Keratinocyte (primary cell): ENCODE measurements around the gene FILIP1. TPM values are rescaled to one million over a fixed set of nuclear protein-coding genes. Genes with fewer than 3 reads are reported as not detected.

Source experiments
- DNase-seq: peaks from one replicate; pipeline ENCODE4 v3.0.0-alpha.2; 2011; ENCODE audit warnings: low read depth, missing footprints, low spot score
- FAIRE-seq: peaks from 2 replicates; lab custom pipeline; 2011; peaks lifted over from hg19 to GRCh38; lab: Jason Lieb, UNC
- H2AFZ ChIP-seq: 2 replicates; pipeline ENCODE4 v1.6.0; 2012; ENCODE audit warnings: low read length, control low read depth, inconsistent platforms; ENCODE audit not compliant: control insufficient read depth
- H3K27ac ChIP-seq: 2 replicates; pipeline ENCODE4 v1.5.1; 2011; ENCODE audit warnings: low read length; ENCODE audit not compliant: control insufficient read depth, insufficient read depth
- H3K27me3 ChIP-seq: 3 replicates; pipeline ENCODE4 v1.6.0; 2011; ENCODE audit warnings: low read length; ENCODE audit not compliant: control insufficient read depth, insufficient read depth; ENCODE audit errors: extremely low read depth
- H3K36me3 ChIP-seq, 2 experiments: 2 replicates in 1 of 2; 3 replicates in 1 of 2; pipeline ENCODE4 v1.5.1; 2011; ENCODE audit warnings: low read length in 2 of 2, mild to moderate bottlenecking in 1 of 2; ENCODE audit not compliant: control insufficient read depth in 2 of 2, insufficient read depth in 2 of 2; ENCODE audit errors: extremely low read depth in 1 of 2
- H3K4me1 ChIP-seq: 3 replicates; pipeline ENCODE4 v1.5.1; 2011; ENCODE audit warnings: low read length; ENCODE audit not compliant: control insufficient read depth, insufficient read depth; ENCODE audit errors: extremely low read depth
- H3K4me2 ChIP-seq: 3 replicates; pipeline ENCODE4 v1.6.0; 2011; ENCODE audit warnings: low read depth, low read length; ENCODE audit not compliant: control insufficient read depth, insufficient read depth; ENCODE audit errors: extremely low read depth
- H3K4me3 ChIP-seq, 3 experiments: fragments of 200-600 bp in 1 of 3; sonication (generic) in 1 of 3; 2 replicates in 2 of 3; 3 replicates in 1 of 3; pipeline ENCODE4 v1.5.1; 2011 to 2016; ENCODE audit warnings: low read length in 3 of 3, mild to moderate bottlenecking in 3 of 3, control low read depth in 2 of 3, inconsistent platforms in 1 of 3, low read depth in 1 of 3, mixed read lengths in 1 of 3, mixed run types in 1 of 3, moderate library complexity in 1 of 3; ENCODE audit not compliant: control insufficient read depth in 2 of 3, insufficient read depth in 2 of 3; ENCODE audit errors: extremely low read depth in 1 of 3
- H3K79me2 ChIP-seq: 2 replicates; pipeline ENCODE4 v1.6.0; 2012; ENCODE audit warnings: low read length; ENCODE audit not compliant: control insufficient read depth, insufficient read depth
- H3K9ac ChIP-seq: 3 replicates; pipeline ENCODE4 v1.6.0; 2011; ENCODE audit warnings: low read length; ENCODE audit not compliant: control insufficient read depth, insufficient read depth; ENCODE audit errors: extremely low read depth
- H3K9me1 ChIP-seq: 3 replicates; pipeline ENCODE4 v1.6.0; 2011; ENCODE audit warnings: low read length; ENCODE audit not compliant: control insufficient read depth, insufficient read depth; ENCODE audit errors: extremely low read depth
- H3K9me3 ChIP-seq: 2 replicates; pipeline ENCODE4 v1.5.1; 2012; ENCODE audit warnings: low read depth, low read length; ENCODE audit not compliant: control insufficient read depth
- H4K20me1 ChIP-seq: 3 replicates; pipeline ENCODE4 v1.6.0; 2011; ENCODE audit warnings: low read length; ENCODE audit not compliant: control insufficient read depth, insufficient read depth; ENCODE audit errors: extremely low read depth
- CTCF ChIP-seq, 3 experiments: IDR thresholded peaks in 1 of 3; conservative IDR thresholded peaks in 1 of 3; optimal IDR thresholded peaks in 1 of 3; 2 replicates in 2 of 3; 3 replicates in 1 of 3; pipeline versions ENCODE3 to v1.5.1; 2011; ENCODE audit warnings: low read length in 3 of 3, mild to moderate bottlenecking in 3 of 3, moderate library complexity in 2 of 3, control low read depth in 1 of 3, inconsistent platforms in 1 of 3; ENCODE audit not compliant: insufficient read depth in 2 of 3; ENCODE audit errors: extremely low read depth in 1 of 3
- EZH2 ChIP-seq: IDR thresholded peaks from one replicate; pipeline ENCODE4 v1.6.1; 2012; ENCODE audit warnings: inconsistent platforms, mild to moderate bottlenecking, low read length, moderate library complexity
- dilution Hi-C: fragments of 300-500 bp; cut with MboI; formaldehyde crosslinking; loops from one replicate; pipeline ENCODE4 v1.7.0; 2020; ENCODE audit warnings: low sequenced_read_pairs; ENCODE audit not compliant: extremely low pct_ligation_motif_present
- polyA plus RNA-seq, 5 experiments: library from polyadenylated mRNA; depleted of rRNA in 3 of 5; stranded (reverse) in 3 of 5; stranded (forward) in 1 of 5; unstranded in 1 of 5; fragments of >200 nt; gene quantifications; 1 replicate in 1 of 5; 2 replicates in 3 of 5; 3 replicates in 1 of 5; pipeline versions ENCODE4 v1.2.1 to v1.2.3, GENCODE V29; 2011 to 2012; ENCODE audit warnings: missing spikeins in 2 of 5, low read depth in 1 of 5, low replicate concordance in 1 of 5

FILIP1 gene
- polyA plus RNA-seq, 1 donor (not counting 4 experiments of a cell fraction or from before 2014, with no cell fraction given) = 0.01 TPM

GRCh38 chr6:75344021-75344420, 149.6 kb downstream of the FILIP1 start:
- DNase-seq (no peak), FAIRE-seq (no peak)
- dilution Hi-C loops = no loop called here

GRCh38 chr6:75337835-75338580, 155.6 kb downstream of the FILIP1 start:
- Histone ChIP-seq H3K4me3 (no peak overlapping the region), H4K20me1 (no peaks in the 10 kb centered on the region), H2AFZ (no peak overlapping the region), H3K9me3 (no peaks in the 10 kb centered on the region), H3K79me2 (no peaks in the 10 kb centered on the region), H3K4me2 (no peak overlapping the region), H3K36me3 (no peaks in the 10 kb centered on the region), H3K27ac (no peak overlapping the region), H3K9ac (no peak overlapping the region), H3K9me1 (no peaks in the 10 kb centered on the region), H3K4me1 (no peaks in the 10 kb centered on the region), H3K27me3 (peaks cover 7% of the 10 kb centered on the region)
- FAIRE-seq (no peak), DNase-seq (no peak)
- TF ChIP-seq CTCF (optimal IDR thresholded peaks at IDR 0.05 in 1 of 3, IDR thresholded peaks at IDR 0.05 in 1 of 3, conservative IDR thresholded peaks at IDR 0.05 in 1 of 3; ENCODE audit: extremely low read depth in 1 of 3, insufficient read depth in 2 of 3, low read length in 3 of 3) = no peak
- TF ChIP-seq EZH2 = no peak
- dilution Hi-C loops = no loop called here

More at GRCh38 chr6:75344021-75344420, 149.6 kb downstream of the FILIP1 start:
- Histone ChIP-seq H3K4me2 (no peak overlapping the region), H4K20me1 (no peaks in the 10 kb centered on the region), H3K4me1 (no peaks in the 10 kb centered on the region), H3K9me3 (no peaks in the 10 kb centered on the region), H3K36me3 (no peaks in the 10 kb centered on the region), H3K27ac (no peak overlapping the region), H2AFZ (no peak overlapping the region), H3K79me2 (no peaks in the 10 kb centered on the region), H3K9me1 (no peaks in the 10 kb centered on the region), H3K9ac (no peak overlapping the region), H3K27me3 (peaks cover 5% of the 10 kb centered on the region), H3K4me3 (no peak overlapping the region)
- TF ChIP-seq CTCF (optimal IDR thresholded peaks at IDR 0.05 in 1 of 3, IDR thresholded peaks at IDR 0.05 in 1 of 3, conservative IDR thresholded peaks at IDR 0.05 in 1 of 3; ENCODE audit: extremely low read depth in 1 of 3, insufficient read depth in 2 of 3, low read length in 3 of 3) = no peak
- TF ChIP-seq EZH2 = no peak
